GM19025 (cell line): ENCODE data around the gene LRP1B.
"Not testable (repeated sequence)": the region's sequence is repeated elsewhere in the genome, so short reads cannot be mapped to it uniquely, and the experiment has no call there.

Experiments
- ATAC-seq: cut with Tn5 transposase; IDR thresholded peaks from one replicate; pipeline ENCODE4 v1.9.1; 2021; ENCODE audit warnings: mild to moderate bottlenecking, low read depth, moderate library complexity; ENCODE audit not compliant: unreplicated experiment

Gene LRP1B

GRCh38 chr2:140998577-140998976, 1132.2 kb downstream of the LRP1B start:
- no peak for ATAC-seq

GRCh38 chr2:140998017-140998416, 1132.8 kb downstream of the LRP1B start:
- no peak for ATAC-seq

GRCh38 chr2:140994856-140995255, 1136.0 kb downstream of the LRP1B start:
- ATAC-seq, result no peak

DNA sequence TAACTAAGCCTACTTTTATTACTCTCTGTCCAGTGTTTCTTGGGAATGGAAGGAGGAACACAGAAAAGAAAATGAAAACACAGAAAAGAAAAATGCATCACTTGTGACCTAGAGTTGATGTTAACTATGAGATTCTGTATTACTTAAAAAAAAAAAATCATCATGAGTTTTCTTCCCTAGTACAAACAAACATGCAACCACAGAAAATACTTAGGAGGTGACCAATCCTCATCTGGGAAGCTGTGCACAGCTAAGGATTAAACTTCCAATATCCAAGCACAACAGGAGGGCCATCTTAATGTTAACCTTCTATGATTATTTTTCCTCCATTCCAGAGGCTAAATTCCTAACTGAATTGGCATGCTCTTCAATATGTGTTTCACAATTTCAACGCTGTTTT, 1140.4 kb downstream of the LRP1B start:
- no peak for ATAC-seq

- ATAC-seq, result no peak
These were observed 1142.2 kb downstream of the LRP1B start for GRCh38 chr2:140988597-140988996.

DNA sequence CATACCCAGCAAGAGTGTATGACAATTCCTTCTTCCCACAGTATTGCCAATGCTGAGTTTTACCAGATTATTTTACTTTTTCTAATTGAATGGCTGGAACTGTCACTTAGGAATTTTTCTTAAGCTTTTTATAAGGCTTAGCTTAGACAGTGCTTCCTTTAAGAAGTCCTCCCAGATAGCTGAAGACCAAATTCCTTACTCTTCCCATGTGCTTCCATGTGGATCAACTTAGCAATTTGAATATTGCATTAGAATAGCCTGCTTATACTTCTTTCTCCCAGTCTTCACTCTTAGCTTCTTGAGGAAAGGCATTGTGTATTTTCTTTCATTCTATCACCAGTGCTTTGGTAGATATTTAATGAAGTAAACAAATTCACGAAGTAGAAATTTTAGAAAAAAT, 1144.4 kb downstream of the LRP1B start:
- no peak for ATAC-seq

DNA sequence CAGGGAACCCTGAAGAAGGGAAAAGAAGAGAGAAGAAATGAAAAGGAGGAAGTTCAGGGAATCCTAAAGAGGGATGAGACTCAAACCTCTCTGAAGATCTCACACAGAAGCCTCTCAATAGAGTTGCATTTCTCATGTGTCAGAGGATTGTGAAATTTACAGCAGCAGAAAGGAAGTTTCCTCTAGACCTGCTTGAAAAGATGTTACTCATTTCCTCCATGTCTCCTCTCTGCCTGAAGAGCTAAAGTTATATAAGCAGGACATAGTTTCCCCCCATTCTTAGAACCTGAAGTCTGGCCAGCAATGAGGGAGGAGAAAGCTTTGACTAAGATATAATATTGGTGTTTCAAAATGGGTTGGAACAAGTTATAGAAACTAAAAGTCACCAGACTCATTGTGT, 1155.6 kb downstream of the LRP1B start:
- no peak for ATAC-seq

DNA sequence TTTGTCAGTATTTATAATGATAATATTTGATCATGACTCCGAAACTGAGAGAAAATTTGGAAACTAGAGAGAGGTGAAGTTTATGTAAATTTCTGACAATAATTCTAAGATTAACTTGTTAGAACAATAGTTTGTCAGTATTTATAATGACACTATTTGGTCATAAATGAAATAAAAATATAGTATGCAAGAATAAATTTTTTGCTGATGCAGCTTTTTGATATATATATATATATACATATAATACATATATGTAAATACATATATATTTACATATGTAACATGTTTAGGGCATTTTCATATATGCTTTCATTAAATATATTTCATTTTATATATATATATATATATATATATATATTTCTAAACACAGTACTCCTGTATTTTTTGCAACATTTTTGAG, 1158.1 kb downstream of the LRP1B start:
- ATAC-seq, result no peak

- ATAC-seq, result not testable (repeated sequence)
These were observed 1166.5 kb downstream of the LRP1B start for GRCh38 chr2:140964324-140964723.

DNA sequence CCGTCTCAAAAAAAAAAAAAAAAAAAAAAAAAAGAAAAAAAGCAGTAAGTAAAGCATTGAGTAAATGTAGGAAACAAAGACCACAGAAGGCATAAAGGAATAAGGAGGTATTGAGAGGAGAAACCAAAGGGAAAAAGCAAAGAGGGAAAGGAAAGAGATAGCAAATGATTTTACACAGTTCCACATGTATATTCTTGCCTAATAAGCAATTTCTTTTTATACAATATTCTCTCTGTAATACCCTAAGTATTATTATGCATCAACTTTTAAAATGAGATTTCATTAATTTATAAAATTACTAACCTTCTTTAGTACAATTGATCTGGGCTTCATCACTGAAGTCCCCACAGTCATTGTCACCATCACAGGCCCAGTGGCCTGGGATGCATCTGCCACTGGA, 1180.9 kb downstream of the LRP1B start:
- ATAC-seq, result no peak

GRCh38 chr2:140947236-140947635, 1183.6 kb downstream of the LRP1B start:
- ATAC-seq, result no peak

DNA sequence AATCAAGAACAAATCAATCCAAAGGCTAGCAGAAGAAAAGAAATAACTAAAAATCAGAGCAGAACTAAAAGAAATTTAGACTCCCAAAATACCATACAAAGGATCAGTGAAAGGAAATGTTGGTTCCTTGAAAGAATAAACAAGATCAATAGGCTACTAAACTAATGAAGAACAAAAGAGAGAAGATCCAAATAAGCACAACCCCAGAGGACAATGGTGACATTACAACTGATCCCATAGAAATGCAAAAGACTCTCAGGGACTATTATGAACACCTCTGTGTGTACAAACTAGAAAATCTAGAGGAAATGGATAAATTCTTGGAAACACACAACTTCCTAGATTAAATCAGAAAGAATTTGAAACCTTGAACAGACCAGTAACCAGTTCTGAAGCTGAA, 1186.9 kb downstream of the LRP1B start:
- no peak for ATAC-seq

DNA sequence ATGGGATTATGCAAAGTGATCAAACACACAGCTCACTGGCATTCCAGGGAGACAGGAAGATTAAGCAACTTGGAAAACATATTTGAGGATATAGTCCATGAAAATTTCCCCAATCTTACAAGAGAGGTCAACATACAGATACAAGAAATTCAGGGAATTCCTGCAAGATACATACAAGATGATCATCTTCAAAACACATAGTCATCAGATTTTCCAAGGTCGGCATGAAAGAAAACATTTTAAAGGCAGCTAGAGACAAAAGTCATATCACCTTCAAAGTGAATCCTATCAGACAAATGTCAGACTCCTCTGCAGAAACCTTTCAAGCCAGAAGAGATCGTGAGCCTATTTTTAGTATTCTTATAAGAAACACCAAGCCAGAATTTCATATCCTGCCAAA, 1188.5 kb downstream of the LRP1B start:
- ATAC-seq, result no peak

DNA sequence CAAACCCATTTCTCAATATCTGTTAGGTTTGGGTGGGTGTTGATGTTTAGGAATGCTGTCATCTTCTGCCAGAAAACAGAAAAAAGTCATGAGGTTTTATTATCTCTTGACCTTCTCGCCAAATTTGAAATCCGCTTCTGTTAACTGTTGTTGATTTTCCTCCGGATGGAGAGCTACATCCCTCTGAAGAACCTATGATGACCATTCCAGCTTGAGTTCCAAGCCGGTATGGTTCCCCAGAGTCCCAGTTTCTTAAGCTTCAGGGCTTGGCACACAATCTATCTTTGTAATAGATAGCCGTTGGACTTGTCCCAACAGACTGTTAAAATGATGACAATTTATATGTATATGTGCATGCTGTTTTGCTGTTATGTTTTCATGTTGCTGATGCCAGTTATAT, 1201.0 kb downstream of the LRP1B start:
- ATAC-seq, result no peak

GRCh38 chr2:140918426-140918825, 1212.4 kb downstream of the LRP1B start:
- ATAC-seq, result no peak

- no peak for ATAC-seq
These were observed 1214.4 kb downstream of the LRP1B start for GRCh38 chr2:140916410-140916809.

DNA sequence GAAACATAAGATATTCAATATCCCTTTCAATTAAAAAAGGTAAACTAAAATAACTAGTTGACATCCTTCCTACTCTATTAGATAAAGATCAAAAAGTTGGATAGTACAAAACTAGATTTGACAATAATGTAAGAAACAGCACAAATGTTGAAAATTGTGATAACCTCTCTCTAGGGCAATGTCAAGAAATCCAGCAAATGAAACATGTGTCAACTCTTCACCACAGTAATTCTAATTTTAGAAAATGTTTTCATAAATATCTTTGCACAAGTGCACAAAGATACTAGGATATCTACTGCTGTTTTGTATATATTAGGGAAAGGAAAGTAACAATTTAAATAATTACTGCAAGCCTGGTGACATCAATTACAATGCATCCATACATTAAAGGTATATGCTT, 1220.1 kb downstream of the LRP1B start:
- ATAC-seq, result no peak

- no peak for ATAC-seq
These were observed 1225.6 kb downstream of the LRP1B start for GRCh38 chr2:140905083-140905781.

GRCh38 chr2:140895378-140895777, 1235.4 kb downstream of the LRP1B start:
- no peak for ATAC-seq

GRCh38 chr2:140893685-140894084, 1237.1 kb downstream of the LRP1B start:
- no peak for ATAC-seq

- ATAC-seq, result no peak
These were observed 1237.7 kb downstream of the LRP1B start for GRCh38 chr2:140892911-140893637.

DNA sequence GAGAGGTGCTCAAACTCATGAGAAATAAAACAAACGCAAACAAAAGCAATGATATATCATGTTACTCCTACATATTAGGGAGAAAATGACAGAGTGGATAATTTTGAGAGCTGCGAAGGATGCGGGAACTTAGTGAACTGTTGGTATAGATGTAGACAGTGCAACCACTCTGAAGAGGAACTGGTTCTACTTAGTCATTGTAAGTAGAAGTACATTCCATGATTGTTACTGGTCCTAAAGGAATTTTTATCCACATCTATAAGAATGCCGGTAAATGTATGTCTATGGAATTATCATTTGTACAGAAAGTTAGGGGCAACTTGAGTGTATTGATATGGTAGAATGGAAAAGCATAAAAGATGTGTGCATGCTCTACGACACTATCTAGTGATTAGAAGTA, 1238.4 kb downstream of the LRP1B start:
- ATAC-seq, result no peak
